ENCODE measurements around the gene EPO. TPM values are rescaled to one million over a fixed set of nuclear protein-coding genes. Genes with fewer than 3 reads are reported as not detected.

The EPO gene
- total RNA-seq, 1 experiment from 2014 or later: not detected

DNA sequence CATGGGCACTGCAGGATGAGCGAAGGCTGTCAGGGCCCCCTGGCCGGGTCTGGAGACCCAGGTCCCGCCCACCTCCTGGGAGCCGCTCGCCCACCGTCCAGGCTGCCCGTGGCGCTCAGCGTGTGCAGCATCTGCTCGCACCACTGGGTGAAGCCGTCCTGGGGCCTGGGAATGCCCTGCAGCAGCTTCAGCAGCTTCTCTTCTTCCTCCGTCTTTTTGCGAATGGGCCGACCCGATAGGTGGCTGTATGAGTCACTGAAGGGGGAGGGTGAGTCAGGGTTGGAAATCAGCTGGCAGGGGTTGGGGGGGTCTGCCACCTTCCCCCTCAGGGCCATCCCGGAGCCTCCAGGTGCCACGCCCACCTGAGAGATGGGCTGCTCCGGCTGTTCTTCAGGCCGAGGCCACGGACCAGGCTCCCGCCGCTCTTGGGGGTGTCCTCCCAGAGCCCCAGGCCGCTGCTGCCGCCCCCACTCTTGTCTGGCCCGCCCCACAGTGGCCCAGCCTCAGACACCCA is 38.0 kb upstream of the EPO start:
- no peak for DNase-seq (ENCODE audit: low spot score)
- in situ Hi-C loops (cut with HindIII; ENCODE audit: low sequenced_read_pairs): no loop called here

DNA sequence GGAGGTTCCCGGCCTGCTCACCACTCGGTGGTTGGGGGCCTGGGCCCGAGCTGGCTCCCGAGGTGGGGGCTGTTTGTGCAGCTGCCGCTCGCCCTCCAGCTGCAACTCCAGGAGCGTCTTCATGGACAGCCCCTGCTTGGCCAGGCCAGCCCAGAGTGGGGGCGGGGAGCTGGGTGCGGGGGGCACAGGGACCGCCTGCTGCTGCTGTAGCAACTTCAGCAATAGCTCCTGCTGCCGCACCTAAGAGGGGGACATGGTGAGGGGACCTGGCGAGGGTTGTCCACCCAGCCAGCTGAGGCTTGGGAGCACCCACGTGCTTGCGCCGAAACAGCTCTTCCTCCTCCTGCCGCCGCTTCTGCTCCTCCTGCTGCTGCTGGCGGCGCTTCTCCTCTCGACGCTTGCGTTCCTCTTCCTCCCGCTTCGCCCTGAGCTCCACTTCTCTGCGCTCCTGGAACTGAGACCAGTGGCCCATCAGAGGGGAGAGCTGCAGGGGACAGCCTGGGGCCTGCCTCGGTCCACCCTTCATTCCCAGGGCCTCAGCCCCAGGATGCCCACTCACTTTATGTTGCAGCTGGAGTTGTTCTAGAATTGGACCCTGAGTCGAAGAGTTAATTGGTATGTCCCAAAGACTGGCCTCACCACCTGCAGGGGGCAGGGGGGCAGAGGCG is 37.1 kb upstream of the EPO start:
- in situ Hi-C loops (cut with HindIII; ENCODE audit: low sequenced_read_pairs): no loop called here
- DNase-seq (ENCODE audit: low spot score): no peak

DNA sequence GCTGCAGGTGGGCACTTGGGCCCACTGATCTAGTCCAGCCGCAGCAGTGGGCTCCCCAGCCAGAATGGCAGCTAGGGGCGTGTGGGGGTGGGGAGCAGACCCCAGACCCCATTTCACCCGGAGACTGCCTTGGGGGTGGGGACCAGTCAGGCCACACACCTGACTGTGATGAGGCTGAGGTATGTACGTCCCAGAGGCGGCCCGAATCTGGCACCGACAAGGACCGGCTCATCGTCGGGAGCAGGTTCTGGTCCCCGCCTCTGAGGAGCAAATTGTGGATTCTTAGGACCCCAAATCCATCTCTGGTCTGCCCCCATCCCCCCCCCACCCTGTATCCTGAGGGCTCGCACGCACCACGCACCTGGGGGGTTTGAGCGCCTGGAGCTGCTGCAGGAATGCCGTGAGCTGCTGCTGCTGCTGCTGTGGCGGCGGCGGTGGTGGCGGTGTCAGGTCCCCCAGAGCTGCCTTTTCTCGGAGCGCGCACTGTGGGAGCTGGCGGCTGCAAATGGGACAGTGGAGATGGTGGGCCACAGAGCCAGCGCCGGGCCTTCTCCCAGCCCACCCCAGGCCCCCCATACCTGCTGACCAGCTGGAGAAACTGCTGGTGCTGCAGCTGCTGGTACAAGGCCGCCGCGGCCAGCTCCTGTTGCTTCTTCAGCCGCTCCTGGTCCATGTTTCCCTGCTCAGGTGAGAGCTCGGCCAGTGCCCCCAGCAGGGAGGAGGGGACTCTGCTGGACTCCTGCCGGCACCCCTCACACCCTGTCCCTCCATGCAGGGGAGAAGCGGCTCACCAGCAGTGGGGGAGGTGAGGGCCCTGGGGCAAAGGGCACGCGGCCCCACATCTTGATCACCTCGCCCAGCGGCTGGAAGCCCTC is 36.4 kb upstream of the EPO start:
- in situ Hi-C loops (cut with HindIII; ENCODE audit: low sequenced_read_pairs): no loop called here
- no peak for DNase-seq (ENCODE audit: low spot score)

DNA sequence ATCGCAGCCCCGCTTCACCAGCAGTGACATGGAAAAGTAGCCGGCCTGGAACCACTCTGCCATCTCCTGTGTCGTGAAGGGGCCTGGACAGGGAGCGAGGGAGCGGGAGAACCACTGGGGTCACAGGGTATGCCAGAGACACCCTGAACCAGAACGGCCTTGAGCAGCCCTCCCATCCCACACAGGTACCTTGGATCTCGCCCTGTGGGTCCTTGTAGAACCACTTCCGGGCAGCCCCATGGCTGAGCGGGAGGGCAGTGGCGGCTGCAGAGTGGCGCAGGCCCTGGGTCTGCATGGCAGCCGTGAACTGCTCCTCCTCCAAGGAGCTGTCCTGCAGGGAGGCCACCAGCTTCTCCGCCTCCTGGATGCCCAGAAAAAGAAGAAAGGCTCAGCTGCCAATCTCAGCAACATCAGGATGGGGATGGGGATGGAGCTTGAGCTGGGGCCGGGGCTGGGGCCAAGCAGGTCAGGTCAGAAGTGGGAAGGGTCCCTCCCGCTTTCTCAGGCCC is 35.7 kb upstream of the EPO start:
- no peak for DNase-seq (ENCODE audit: low spot score)
- in situ Hi-C loops (cut with HindIII; ENCODE audit: low sequenced_read_pairs): no loop called here

DNA sequence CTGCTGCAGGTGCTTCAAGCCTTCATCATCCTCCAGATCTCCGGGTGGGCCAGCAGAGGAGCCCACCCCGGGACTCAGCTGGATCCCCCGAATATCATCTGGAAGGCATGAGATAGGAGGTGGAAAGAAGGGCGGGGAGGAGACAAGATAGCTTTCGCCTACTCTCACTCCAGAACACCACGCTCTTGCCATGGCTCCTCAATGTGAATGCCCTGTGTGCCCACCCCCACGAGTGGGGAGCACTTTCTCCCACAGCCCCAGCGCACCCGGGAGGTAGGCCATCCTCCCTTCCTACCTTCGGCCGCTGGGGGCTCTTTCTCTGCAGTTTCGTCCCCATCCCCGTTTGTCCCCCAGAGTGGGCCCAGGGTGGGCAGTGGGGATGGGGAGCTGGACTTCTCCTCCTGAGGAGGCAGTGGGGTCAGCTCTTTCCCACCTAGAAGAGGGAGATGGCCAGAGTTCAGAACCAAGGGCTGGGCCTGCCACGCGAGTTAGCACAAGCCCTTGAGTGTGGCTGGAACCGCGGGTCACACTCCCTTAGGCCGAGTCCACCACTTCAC is 35.1 kb upstream of the EPO start:
- in situ Hi-C loops (cut with HindIII; ENCODE audit: low sequenced_read_pairs): no loop called here
- DNase-seq (ENCODE audit: low spot score): no peak

DNA sequence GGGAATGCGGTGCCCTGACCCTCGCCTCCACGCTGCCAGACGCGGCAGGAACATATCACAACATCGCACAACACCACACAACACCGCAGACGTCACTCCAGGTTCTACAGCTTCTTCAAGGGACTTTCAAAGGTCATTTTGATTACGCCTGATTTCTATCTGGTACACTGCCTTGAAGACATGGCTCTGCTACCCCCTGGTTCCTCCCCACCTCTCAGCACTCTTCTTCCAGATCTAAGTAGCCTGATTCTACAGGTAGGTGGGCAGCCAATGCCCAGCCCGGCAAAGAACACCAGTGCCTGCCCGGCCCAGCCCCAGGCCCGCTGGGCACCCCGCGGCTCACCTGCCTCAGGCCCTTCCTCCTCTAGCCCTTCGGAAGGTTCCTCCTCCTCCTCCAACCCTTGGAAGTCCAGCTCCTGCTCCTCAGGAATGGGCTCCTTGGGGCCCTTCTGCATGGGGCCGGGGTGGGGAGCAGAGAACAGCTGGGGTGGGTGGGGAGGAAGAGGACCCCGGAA is 34.6 kb upstream of the EPO start:
- in situ Hi-C loops (cut with HindIII; ENCODE audit: low sequenced_read_pairs): no loop called here
- DNase-seq (ENCODE audit: low spot score): no peak

DNA sequence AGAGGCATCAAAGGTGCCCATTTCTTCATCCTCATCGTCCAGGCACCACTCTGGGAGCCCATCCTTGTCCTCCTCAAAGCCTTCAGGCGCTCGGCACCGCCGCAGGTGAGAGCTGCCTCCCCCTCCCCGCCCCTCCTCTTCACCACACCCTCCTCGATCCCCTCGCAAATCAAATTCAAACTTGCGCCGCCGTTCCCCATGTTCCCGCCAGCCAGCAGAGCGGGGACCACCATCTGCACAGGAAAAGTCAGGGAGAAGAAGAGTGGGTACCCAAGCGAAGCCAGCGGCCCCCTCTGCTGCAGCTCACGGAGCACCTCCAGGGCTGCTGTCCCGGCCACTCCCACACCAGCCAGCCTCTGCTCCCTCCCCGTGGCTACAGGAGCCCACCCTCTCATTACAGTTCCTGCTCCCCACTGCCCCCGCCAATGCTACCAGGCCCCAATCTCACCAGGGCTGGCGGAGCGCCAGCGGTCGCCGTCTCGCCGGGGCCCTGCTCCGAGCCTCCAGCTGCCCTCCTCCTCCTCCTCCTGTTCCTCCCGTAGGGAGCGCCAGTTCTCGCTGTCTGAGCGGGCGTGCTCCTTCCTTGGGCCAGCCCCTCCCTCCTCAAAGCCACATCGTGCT is 34.0 kb upstream of the EPO start:
- no peak for DNase-seq (ENCODE audit: low spot score)
- in situ Hi-C loops (cut with HindIII; ENCODE audit: low sequenced_read_pairs): no loop called here

DNA sequence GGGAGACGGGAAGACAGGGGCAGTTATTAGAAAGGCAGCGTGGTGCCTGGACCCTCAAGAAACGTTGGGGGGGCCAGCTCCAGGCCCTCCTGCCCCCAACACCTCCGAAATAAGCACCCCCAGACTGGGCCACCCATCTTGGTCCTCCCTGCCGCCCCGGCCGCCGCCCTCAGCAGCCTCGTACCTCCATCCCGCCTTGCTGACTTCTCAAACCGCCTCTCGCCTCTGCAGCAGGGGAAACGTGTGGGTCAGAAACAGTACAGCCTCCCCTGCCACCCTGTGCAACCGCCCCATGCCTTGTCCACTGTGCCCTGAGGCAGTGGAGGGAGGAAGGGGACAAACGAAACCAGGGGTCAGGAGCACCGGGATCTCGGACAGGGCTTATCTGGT is 33.5 kb upstream of the EPO start:
- DNase-seq (ENCODE audit: low spot score): no peak
- in situ Hi-C loops (cut with HindIII; ENCODE audit: low sequenced_read_pairs): no loop called here

DNA sequence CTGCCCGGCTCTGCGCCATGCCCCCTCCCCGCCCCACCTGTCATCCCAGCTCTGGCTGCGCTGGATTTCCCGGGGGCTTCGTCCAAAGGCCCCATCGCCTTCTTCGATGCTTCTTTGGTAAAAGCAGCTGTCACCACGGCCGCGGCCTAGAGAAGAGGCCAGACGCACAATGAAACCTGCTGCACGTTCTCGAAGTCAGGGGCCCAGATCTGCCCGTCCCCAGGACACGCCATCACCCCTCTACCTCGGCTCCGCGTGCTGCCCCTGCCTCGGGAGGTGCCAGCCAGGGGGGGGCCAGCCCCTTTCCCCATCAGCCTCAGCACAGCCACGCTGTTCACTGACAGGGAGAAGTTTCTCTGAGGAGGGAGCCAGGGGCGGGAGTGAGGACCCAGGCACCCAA is 33.0 kb upstream of the EPO start:
- in situ Hi-C loops (cut with HindIII; ENCODE audit: low sequenced_read_pairs): no loop called here

DNA sequence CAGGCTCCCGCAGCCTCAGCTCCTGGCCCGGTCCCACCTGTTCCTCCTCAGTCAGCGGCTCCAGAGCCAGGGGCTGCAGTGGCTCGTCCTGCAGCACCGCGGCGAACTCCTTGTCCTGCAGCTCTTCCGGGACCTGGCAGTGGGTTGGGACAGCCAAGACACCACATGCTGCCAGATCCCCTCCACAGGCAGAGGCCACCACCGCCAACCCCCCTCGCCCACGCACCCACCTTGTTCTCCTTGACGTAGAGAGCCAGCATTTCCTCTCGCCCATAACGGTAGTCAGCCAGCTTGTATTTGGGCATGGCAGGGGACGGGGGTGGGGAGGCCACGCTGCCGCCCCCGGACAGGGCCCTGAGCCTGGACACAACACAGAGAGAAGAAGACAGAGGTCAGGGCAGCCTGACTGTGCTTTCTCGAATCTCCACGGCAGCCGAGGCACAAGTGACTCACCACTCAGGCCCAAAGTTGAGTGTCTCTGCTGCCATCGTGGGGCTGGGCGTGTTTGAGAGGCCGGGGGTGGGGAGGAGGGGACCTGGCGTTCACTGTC is 32.4 kb upstream of the EPO start:
- DNase-seq (ENCODE audit: low spot score): no peak
- in situ Hi-C loops (cut with HindIII; ENCODE audit: low sequenced_read_pairs): no loop called here

More for the DNA sequence above, 33.0 kb upstream of the EPO start:
- DNase-seq (ENCODE audit: low spot score): no peak

DNA sequence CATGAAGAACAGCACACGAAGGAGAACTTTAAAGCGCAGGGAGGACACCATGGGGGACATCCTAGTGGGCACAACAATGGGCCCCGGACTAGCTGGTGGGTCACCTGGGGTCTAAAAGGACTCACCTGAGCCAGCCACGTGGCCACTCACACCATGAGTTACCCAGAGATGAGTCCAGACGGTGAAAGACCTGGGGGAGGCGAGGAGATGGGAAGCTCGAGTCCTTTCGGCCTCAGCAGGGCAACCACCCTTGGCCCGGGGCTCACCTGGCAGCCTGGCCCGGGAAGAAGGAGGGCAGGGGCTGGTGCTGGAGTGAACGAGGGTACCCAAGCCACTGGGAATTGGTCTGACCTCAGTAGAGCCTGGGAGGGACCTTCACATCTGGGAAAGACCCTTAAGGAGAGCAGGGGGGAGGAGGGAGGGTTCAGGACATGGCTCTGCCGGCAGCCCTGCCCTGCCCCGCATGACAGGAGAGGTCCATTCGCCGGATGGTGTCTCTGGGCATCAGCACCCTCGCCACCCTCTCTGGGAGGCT is 31.9 kb upstream of the EPO start:
- in situ Hi-C loops (cut with HindIII; ENCODE audit: low sequenced_read_pairs): no loop called here

DNA sequence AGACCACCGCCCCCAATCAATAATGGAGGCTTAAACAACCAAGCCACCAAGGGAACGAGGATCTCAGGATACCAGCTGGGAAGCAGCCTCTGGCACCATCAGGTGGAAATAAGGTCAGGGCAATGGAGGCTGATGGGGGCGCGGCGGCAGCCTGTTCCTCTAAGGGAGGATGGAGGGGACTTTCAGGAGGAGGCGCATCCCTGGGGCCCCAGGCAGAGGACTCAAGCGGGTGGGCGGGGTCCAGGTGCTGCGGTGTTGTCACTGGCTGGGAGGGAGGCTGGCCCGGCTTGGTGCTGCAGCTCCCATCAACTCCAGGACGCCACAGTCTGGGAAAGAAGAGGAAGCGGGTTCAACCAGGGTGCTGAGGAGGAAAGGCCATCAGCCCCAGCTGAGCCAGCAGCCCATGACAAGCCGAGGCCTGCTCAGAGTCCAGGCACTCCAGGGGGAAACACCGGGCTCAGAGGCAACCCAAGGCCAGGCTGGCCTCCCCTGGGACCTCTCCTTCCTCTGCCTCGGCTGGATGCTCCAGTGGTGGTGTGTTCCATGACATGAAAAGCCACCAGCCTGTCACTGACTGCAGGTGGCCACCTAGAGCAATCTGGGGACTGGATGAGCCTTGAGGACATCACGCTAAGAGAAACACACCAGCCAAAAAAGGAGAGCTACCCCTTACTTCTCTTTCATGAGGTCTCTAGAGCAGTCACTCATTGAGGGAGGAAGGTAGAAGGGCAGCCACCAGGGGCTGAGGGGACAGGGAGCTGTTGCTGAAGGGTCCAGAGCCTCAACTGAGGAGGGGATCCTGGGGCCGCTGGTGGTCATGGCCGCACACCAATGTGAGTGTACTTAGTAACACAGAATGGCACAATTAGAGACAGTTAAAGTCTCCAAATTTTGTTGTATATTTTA is 30.8 kb upstream of the EPO start:
- no peak for DNase-seq (ENCODE audit: low spot score)
- in situ Hi-C loops (cut with HindIII; ENCODE audit: low sequenced_read_pairs): no loop called here

More for the DNA sequence above, 31.9 kb upstream of the EPO start:
- no peak for DNase-seq (ENCODE audit: low spot score)

DNA sequence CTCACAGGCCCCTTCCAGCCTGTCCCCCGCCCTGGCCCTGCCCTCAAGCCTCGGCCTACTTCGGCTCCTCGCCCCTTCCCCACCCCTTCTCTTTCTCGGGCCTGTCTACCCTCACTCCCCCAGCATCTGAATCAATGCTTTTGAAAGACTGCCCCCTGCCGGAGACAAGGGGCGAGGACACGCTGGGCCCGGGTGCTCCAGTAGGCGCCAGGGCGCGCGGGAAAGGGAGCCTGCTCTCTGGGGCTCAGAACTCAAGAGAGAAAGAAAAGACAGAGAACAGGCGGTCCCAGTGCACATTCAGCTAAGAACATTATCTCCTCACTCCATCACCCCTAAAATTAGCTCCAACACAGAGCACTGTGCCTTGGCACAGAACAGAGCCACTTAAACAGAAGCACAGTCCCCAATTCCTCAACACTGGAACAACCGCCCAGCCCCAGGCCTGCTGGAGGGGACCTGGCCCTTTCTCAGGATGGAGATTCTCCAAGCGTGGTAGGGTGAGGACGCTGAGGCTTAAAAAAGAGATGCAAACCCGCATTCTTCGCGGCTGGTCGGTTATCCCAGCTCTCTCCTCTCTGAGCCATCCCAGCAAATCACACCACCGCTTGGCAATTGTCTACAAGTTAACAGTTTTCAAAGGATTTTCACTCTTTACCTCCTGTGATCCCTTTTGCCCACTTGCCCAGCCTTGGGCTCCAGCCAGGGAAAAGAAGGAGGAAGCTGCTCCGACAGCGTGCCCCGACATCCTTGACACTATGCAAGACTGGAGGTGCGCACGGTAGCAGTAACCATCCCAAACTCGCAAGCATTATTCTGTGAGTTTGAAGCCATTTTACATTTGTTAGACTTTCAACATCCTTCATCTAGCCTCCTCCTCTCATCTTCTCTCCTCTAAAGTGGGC is 28.3 kb upstream of the EPO start:
- peak; percentile 82 for DNase-seq (ENCODE audit: low spot score)
- in situ Hi-C loops (cut with HindIII; ENCODE audit: low sequenced_read_pairs): no loop called here

DNA sequence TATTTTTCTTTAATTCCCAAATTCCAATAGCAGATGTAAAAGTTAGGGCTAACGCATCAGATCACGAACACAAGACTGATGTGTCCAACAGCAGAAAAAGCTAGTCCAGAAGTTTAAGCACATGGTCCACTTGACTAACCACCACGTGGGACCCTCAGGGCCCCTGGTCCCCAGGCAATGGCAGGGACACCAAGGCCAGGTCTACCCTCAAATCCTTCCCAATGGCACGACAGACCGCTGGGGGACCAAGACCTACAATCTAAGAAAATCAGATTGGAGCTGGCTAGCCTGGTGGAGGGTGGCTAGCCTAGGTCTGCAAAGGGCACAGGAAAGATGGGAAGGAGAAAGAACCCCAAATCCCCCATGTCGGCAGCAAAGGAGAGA is 27.7 kb upstream of the EPO start:
- DNase-seq (ENCODE audit: low spot score): no peak
- in situ Hi-C loops (cut with HindIII; ENCODE audit: low sequenced_read_pairs): no loop called here

DNA sequence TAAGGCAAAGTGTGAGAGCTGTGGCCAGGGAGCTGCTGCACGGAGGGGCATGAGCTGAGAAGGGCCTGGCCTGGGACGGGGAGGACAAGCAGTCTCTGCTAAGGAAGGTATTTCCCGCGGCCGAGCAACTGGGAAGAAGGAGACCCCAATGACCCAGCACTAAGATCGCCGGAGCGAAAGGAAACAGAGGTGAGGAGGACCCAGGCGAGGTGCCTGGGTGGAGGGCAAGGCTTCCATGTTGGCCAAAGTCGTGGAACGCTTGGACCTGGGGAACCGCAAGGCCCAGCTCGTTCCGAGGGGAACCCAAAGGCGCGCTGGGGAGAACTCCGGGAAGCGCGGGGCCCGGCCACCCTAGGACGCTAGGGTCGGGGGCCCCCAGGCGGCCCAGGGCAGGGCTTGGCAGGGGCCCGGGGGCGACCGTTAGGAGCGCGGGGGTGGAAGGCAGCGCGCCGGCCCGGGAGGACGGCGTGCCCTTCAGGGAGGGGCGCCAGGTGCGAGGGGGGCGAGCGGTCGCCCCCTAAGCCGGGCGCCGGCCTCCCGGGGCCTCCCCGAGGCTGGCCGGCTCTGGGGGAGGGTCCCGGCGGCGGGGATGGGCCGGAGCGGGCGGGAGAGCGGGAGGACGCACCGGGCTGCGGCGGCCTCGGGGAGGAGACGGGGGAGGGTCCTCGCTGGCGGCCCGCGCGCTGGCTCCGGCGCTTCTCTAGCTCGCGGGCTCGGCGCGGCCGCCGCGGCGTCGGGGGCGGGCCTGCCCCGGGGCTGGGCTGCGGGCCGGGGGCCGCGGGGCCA is 26.8 kb upstream of the EPO start:
- DNase-seq (ENCODE audit: low spot score): no peak
- in situ Hi-C loops (cut with HindIII; ENCODE audit: low sequenced_read_pairs): no loop called here

DNA sequence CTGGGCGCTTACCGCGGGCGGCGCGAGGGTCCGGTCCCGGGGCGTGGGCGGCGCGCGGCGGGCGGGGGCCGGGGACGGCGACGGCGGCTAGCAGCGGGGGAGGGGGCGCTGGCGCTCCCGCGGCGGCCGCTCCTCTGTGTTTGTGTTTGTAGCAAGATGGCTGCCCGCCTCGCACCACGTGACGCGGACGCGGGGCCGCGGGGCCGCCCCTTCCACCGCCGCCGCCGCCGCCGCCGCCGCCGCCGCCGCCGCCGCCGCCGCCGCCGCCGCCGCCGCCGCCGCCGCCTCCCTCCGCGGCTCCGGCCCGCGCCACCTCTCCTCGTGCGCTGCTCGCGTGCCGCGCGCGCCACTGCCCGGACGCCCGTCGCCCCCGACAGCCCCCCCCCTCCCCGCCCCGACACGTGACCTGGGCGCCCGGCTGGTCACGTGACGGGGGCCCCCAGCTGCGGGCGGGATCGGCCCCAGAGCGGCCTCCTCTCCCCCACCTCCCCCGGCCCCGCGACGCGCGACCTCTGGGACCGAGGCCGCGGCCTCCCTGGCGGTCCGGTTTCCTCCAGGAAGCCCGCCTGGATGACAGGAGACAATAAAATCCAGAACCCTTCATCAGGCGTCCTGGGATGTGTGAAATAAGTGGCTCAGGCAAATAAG is 26.0 kb upstream of the EPO start, which contains the start of gene GIGYF1:
TSS of gene GIGYF1 (minus strand) at position 153 of the 648 bp plus-strand sequence. CDS start 6,012 bp downstream, outside the sequence.
- peak; percentile 60 for DNase-seq (ENCODE audit: low spot score)
- in situ Hi-C loops (cut with HindIII; ENCODE audit: low sequenced_read_pairs): no loop called here

Data from G401 (cell line).